Measurements from ENCODE around the gene ACADVL.

The ACADVL gene

DNA sequence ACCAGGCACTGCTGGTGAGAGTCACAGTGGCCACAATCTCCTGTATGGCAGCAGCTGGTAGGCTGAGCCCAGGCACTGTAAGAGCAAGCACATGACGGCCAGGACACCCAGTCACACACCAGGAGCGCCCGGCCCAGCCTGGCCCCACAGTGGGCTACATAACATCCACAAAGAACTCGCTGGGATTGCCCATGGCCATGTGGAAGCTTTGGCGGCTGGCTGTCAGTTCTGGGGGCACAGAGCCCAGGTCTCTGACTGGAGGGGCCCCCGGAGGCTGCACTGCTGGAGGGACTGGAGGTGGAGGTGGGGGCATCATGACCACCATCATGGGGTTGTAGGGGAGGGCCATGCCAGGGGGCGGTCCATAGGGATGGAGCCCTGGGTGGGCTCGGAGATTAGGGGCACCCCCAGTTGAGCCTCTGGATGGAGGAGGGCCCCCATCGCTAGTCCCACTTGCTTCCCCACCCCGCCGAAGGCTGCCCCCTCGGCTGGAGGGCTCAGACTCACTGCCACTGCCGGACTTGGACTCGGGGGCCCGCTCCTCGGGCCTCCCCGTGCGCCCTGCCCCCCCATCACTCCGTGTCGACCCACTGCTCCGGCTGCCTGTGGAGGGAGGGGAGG is 6.1 kb downstream of the ACADVL start:
- Histone ChIP-seq H3K27ac (replicated peaks) (no peak overlapping the region), H3K27me3 (ENCODE audit: insufficient read depth, poor library complexity, severe bottlenecking) (no peaks in the 10 kb centered on the region)
- TF ChIP-seq, protein P1, sequence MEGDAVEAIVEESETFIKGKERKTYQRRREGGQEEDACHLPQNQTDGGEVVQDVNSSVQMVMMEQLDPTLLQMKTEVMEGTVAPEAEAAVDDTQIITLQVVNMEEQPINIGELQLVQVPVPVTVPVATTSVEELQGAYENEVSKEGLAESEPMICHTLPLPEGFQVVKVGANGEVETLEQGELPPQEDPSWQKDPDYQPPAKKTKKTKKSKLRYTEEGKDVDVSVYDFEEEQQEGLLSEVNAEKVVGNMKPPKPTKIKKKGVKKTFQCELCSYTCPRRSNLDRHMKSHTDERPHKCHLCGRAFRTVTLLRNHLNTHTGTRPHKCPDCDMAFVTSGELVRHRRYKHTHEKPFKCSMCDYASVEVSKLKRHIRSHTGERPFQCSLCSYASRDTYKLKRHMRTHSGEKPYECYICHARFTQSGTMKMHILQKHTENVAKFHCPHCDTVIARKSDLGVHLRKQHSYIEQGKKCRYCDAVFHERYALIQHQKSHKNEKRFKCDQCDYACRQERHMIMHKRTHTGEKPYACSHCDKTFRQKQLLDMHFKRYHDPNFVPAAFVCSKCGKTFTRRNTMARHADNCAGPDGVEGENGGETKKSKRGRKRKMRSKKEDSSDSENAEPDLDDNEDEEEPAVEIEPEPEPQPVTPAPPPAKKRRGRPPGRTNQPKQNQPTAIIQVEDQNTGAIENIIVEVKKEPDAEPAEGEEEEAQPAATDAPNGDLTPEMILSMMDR (IDR thresholded peaks at IDR 0.05; ENCODE audit: insufficient read depth, low read length), result no peak
- TF ChIP-seq, protein P2, sequence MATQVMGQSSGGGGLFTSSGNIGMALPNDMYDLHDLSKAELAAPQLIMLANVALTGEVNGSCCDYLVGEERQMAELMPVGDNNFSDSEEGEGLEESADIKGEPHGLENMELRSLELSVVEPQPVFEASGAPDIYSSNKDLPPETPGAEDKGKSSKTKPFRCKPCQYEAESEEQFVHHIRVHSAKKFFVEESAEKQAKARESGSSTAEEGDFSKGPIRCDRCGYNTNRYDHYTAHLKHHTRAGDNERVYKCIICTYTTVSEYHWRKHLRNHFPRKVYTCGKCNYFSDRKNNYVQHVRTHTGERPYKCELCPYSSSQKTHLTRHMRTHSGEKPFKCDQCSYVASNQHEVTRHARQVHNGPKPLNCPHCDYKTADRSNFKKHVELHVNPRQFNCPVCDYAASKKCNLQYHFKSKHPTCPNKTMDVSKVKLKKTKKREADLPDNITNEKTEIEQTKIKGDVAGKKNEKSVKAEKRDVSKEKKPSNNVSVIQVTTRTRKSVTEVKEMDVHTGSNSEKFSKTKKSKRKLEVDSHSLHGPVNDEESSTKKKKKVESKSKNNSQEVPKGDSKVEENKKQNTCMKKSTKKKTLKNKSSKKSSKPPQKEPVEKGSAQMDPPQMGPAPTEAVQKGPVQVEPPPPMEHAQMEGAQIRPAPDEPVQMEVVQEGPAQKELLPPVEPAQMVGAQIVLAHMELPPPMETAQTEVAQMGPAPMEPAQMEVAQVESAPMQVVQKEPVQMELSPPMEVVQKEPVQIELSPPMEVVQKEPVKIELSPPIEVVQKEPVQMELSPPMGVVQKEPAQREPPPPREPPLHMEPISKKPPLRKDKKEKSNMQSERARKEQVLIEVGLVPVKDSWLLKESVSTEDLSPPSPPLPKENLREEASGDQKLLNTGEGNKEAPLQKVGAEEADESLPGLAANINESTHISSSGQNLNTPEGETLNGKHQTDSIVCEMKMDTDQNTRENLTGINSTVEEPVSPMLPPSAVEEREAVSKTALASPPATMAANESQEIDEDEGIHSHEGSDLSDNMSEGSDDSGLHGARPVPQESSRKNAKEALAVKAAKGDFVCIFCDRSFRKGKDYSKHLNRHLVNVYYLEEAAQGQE (IDR thresholded peaks at IDR 0.05; ENCODE audit: insufficient replicate concordance, low read depth), result no peak
- TF ChIP-seq POLR2AphosphoS5 (IDR thresholded peaks at IDR 0.05; ENCODE audit: low read depth) (no peak), SPI1 (IDR thresholded peaks at IDR 0.05; ENCODE audit: borderline replicate concordance, low read depth) (no peak), GABPA (IDR thresholded peaks at IDR 0.05; ENCODE audit: low read depth) (no peak)

DNA sequence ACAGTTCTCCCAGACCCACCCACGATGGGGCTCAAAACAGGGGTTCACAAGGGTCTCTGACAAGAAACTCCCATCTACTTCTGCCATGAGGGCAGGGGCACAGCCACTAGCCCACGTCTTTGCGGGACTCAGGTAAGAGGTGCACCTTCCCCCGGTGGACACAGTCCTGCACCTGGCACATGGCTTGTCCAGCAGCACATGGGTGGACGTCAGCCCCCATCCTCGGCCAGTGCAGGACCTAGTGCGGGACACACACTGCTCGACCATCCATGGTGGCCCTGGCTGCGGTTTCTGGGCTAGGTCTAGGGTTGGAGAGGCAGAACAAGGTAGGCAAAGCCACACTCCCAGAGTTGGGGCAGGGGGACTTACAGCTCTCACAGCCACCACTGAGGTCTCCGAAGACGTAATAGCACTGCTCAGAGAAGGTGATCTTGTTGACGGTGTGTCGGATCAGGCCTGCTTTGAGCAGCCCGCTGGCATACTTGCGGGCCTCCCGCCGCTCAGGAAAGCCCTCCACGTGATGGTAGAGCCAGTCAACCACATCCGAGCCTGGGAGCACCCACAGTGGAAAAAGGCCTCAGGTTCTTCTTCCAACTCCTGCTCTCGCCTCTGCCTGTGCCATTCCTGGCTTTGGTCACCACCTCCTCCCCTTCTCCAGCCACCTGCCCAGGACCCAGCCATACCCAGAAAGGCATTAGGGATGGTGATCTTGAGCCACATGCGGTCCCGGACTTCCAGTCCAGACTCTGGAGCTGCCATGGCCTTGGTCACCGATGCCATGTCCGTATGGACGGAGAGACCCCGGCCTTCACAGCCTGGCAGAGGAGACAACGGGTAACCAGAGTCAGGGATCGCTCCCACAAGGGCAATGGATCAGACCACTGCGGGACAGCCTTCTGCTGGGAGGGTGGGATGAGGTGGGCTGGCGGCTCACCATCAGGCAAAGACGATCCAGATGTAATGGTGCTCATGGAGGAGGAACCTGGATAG is 7.3 kb downstream of the ACADVL start:
- no peak overlapping the region for H3K27ac ChIP-seq (replicated peaks)
- TF ChIP-seq SPI1 (IDR thresholded peaks at IDR 0.05; ENCODE audit: borderline replicate concordance, low read depth) (no peak), POLR2AphosphoS5 (IDR thresholded peaks at IDR 0.05; ENCODE audit: low read depth) (no peak), GABPA (IDR thresholded peaks at IDR 0.05; ENCODE audit: low read depth) (no peak)
- TF ChIP-seq, protein P1 (IDR thresholded peaks at IDR 0.05; ENCODE audit: insufficient read depth, low read length), result no peak
- TF ChIP-seq, protein P2 (IDR thresholded peaks at IDR 0.05; ENCODE audit: insufficient replicate concordance, low read depth), result no peak
- H3K4me3 ChIP-seq (replicated peaks; ENCODE audit: insufficient read depth, low read length), result no peak overlapping the region
- no peaks in the 10 kb centered on the region for H3K27me3 ChIP-seq (ENCODE audit: insufficient read depth, poor library complexity, severe bottlenecking)
- no peak for DNase-seq (ENCODE audit: low read depth in 1 of 2, low spot score in 1 of 2)

More for the DNA sequence above, 6.1 kb downstream of the ACADVL start:
- no peak overlapping the region for H3K4me3 ChIP-seq (replicated peaks; ENCODE audit: insufficient read depth, low read length)
- DNase-seq (ENCODE audit: low read depth in 1 of 2, low spot score in 1 of 2), result no peak

DNA sequence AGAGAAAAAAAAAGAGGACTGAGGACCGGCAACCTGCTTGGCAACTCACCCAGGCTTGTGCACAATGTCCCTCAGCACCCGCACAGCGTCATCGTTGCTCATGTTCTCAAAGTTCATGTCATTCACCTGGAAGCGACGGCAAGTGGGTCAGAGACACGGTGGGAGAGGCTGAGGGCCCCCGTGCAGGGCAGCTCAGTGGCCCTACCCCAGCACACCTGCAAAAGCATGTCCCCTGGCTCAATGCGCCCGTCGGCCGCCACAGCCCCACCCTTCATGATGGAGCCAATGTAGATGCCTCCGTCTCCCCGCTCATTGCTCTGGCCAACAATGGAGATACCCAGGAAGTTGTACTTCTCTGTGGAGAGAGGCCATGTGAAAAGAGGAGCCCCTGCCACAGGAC is 9.2 kb downstream of the ACADVL start:
- TF ChIP-seq SPI1 (IDR thresholded peaks at IDR 0.05; ENCODE audit: borderline replicate concordance, low read depth) (no peak), POLR2AphosphoS5 (IDR thresholded peaks at IDR 0.05; ENCODE audit: low read depth) (no peak)
- TF ChIP-seq, protein P2 (IDR thresholded peaks at IDR 0.05; ENCODE audit: insufficient replicate concordance, low read depth), result no peak
- H3K27me3 ChIP-seq (ENCODE audit: insufficient read depth, poor library complexity, severe bottlenecking), result no peaks in the 10 kb centered on the region
- H3K27ac ChIP-seq (replicated peaks), result no peak overlapping the region
- H3K4me3 ChIP-seq (replicated peaks; ENCODE audit: insufficient read depth, low read length), result no peak overlapping the region
- no peak for DNase-seq (ENCODE audit: low read depth in 1 of 2, low spot score in 1 of 2)

All from HL-60 (cell line).